HEK293 (cell line): ENCODE measurements around the gene BTBD17.

Experiments
- ELK4 ChIP-seq: IDR thresholded peaks from 2 replicates; pipeline ENCODE4 v1.6.1; 2011; ENCODE audit warnings: mild to moderate bottlenecking, low read depth, low read length, borderline replicate concordance
- HOXD13 ChIP-seq: sonication (generic); formaldehyde crosslinking; IDR thresholded peaks from 2 replicates; pipeline ENCODE4 v1.8.0; 2022; ENCODE audit warnings: missing genetic modification reagents, borderline replicate concordance
- SP2 ChIP-seq: fragments of 450-650 bp; formaldehyde crosslinking; IDR thresholded peaks from 2 replicates; pipeline ENCODE4 v1.5.1; 2016; ENCODE audit warnings: missing biosample characterization, missing genetic modification characterization
- TCF7L2 ChIP-seq: IDR thresholded peaks from 2 replicates; pipeline ENCODE4 v1.6.1; 2011; ENCODE audit warnings: low read depth, mild to moderate bottlenecking, inconsistent platforms, low read length, moderate library complexity, borderline replicate concordance
- YY1 ChIP-seq: fragments of 450-650 bp; formaldehyde crosslinking; IDR thresholded peaks from 2 replicates; pipeline ENCODE4 v1.5.1; 2018; ENCODE audit warnings: missing biosample characterization, missing genetic modification characterization
- ZNF140 ChIP-seq: fragments of 450-650 bp; formaldehyde crosslinking; IDR thresholded peaks from 2 replicates; pipeline ENCODE4 v1.5.1; 2016; ENCODE audit warnings: missing biosample characterization, missing genetic modification characterization
- ZNF175 ChIP-seq: fragments of 450-650 bp; formaldehyde crosslinking; IDR thresholded peaks from 2 replicates; pipeline ENCODE4 v1.5.1; 2016; ENCODE audit warnings: missing biosample characterization, missing genetic modification characterization
- ZNF23 ChIP-seq: fragments of 450-650 bp; formaldehyde crosslinking; IDR thresholded peaks from 2 replicates; pipeline ENCODE4 v1.5.1; 2016; ENCODE audit warnings: missing biosample characterization, missing genetic modification characterization, borderline replicate concordance
- ZNF514 ChIP-seq: fragments of 450-650 bp; formaldehyde crosslinking; IDR thresholded peaks from 2 replicates; pipeline ENCODE4 v1.5.1; 2016; ENCODE audit warnings: missing biosample characterization, missing genetic modification characterization
- ZNF555 ChIP-seq: fragments of 450-650 bp; formaldehyde crosslinking; conservative IDR thresholded peaks from 2 replicates; pipeline ENCODE4 v1.5.1; 2017; ENCODE audit warnings: missing biosample characterization, mild to moderate bottlenecking, missing genetic modification characterization, inconsistent platforms
- ZNF600 ChIP-seq: fragments of 450-650 bp; formaldehyde crosslinking; IDR thresholded peaks from 2 replicates; pipeline ENCODE4 v1.5.1; 2016; ENCODE audit warnings: missing biosample characterization, missing genetic modification characterization
- TF ChIP-seq, protein P1 (sequence below): fragments of 450-650 bp; IDR thresholded peaks from 2 replicates; pipeline ENCODE4 v1.5.1; 2018; ENCODE audit warnings: missing biosample characterization, mild to moderate bottlenecking, missing genetic modification characterization
- TF ChIP-seq, protein P2 (sequence below): fragments of 450-650 bp; formaldehyde crosslinking; IDR thresholded peaks from 2 replicates; pipeline ENCODE4 v1.5.1; 2016; ENCODE audit warnings: missing biosample characterization, missing genetic modification characterization

- TF ChIP-seq SP2 (tag by site-specific recombination) (no peak), ZNF600 (tag by site-specific recombination) (no peak), ELK4 (no peak), ZNF555 (tag by site-specific recombination) (no peak), YY1 (tag by site-specific recombination) (no peak), ZNF514 (tag by site-specific recombination) (no peak), ZNF23 (tag by site-specific recombination) (no peak), HOXD13 (CRISPR knock-in tag) (no peak), ZNF175 (tag by site-specific recombination) (no peak), TCF7L2 (no peak), ZNF140 (tag by site-specific recombination) (no peak)
- TF ChIP-seq, protein P1, sequence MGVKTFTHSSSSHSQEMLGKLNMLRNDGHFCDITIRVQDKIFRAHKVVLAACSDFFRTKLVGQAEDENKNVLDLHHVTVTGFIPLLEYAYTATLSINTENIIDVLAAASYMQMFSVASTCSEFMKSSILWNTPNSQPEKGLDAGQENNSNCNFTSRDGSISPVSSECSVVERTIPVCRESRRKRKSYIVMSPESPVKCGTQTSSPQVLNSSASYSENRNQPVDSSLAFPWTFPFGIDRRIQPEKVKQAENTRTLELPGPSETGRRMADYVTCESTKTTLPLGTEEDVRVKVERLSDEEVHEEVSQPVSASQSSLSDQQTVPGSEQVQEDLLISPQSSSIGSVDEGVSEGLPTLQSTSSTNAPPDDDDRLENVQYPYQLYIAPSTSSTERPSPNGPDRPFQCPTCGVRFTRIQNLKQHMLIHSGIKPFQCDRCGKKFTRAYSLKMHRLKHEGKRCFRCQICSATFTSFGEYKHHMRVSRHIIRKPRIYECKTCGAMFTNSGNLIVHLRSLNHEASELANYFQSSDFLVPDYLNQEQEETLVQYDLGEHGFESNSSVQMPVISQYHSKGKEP: no peak
- TF ChIP-seq, protein P2, sequence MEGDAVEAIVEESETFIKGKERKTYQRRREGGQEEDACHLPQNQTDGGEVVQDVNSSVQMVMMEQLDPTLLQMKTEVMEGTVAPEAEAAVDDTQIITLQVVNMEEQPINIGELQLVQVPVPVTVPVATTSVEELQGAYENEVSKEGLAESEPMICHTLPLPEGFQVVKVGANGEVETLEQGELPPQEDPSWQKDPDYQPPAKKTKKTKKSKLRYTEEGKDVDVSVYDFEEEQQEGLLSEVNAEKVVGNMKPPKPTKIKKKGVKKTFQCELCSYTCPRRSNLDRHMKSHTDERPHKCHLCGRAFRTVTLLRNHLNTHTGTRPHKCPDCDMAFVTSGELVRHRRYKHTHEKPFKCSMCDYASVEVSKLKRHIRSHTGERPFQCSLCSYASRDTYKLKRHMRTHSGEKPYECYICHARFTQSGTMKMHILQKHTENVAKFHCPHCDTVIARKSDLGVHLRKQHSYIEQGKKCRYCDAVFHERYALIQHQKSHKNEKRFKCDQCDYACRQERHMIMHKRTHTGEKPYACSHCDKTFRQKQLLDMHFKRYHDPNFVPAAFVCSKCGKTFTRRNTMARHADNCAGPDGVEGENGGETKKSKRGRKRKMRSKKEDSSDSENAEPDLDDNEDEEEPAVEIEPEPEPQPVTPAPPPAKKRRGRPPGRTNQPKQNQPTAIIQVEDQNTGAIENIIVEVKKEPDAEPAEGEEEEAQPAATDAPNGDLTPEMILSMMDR (tag by site-specific recombination): no peak
Measured at GRCh38 chr17:74354561-74354960, 7.1 kb downstream of the BTBD17 start.
